HepG2 (cell line): Measurements from ENCODE around the gene FAM161A. TPM values are rescaled to one million over a fixed set of nuclear protein-coding genes. Genes with fewer than 3 reads are reported as not detected.

Source experiments
- CBFB ChIP-seq: sonication (generic); formaldehyde crosslinking; IDR thresholded peaks from 2 replicates; pipeline ENCODE4 v1.4.0; 2020; ENCODE audit warnings: missing genetic modification reagents
- CC2D1A ChIP-seq: sonication (generic); formaldehyde crosslinking; IDR thresholded peaks from 2 replicates; pipeline ENCODE4 v1.8.1; 2023; ENCODE audit warnings: mild to moderate bottlenecking, missing genetic modification reagents
- CREB1 ChIP-seq, 2 experiments: fragments of 450-650 bp in 1 of 2; IDR thresholded peaks; 2 replicates each; pipeline ENCODE4 v1.6.1; 2016 to 2017; ENCODE audit warnings: control low read depth in 1 of 2, mild to moderate bottlenecking in 1 of 2, missing compliant biosample characterization in 1 of 2, missing genetic modification characterization in 1 of 2
- EHMT2 ChIP-seq: fragments of 200-600 bp; sonication (generic); IDR thresholded peaks from 2 replicates; pipeline ENCODE4 v1.7.0; 2017; ENCODE audit warnings: antibody characterized with exemption, low read depth, low read length, borderline replicate concordance
- GATAD2A ChIP-seq: IDR thresholded peaks from 2 replicates; pipeline ENCODE4 v1.6.1; 2016
- HNRNPLL ChIP-seq: fragments of 200-400 bp; formaldehyde crosslinking; IDR thresholded peaks from 2 replicates; pipeline ENCODE4 v1.6.1; 2017; ENCODE audit warnings: mild to moderate bottlenecking, low read depth, low read length; ENCODE audit not compliant: poor library complexity, severe bottlenecking
- JARID2 ChIP-seq: sonication (generic); formaldehyde crosslinking; IDR thresholded peaks from 2 replicates; pipeline ENCODE4 v1.8.1; 2023; ENCODE audit warnings: missing genetic modification reagents, inconsistent platforms; ENCODE audit not compliant: insufficient replicate concordance
- JUN ChIP-seq: sonication (generic); formaldehyde crosslinking; IDR thresholded peaks from 2 replicates; pipeline ENCODE4 v1.4.0; 2020; ENCODE audit warnings: mild to moderate bottlenecking, missing genetic modification reagents
- KDM5A ChIP-seq: fragments of 200-600 bp; sonication (generic); IDR thresholded peaks from 2 replicates; pipeline ENCODE4 v1.7.0; 2018; ENCODE audit warnings: antibody characterized with exemption, mild to moderate bottlenecking, low read length, borderline replicate concordance
- NFE2L2 ChIP-seq: fragments of 150-350 bp; IDR thresholded peaks from 2 replicates; pipeline ENCODE4 v1.6.1; 2014; ENCODE audit warnings: low read length
- RELA ChIP-seq: sonication (generic); formaldehyde crosslinking; IDR thresholded peaks from 2 replicates; pipeline ENCODE4 v1.4.0; 2020; ENCODE audit warnings: missing genetic modification reagents
- SNAPC2 ChIP-seq: sonication (generic); formaldehyde crosslinking; IDR thresholded peaks from 2 replicates; pipeline ENCODE4 v1.8.1; 2022; ENCODE audit warnings: mild to moderate bottlenecking, missing genetic modification reagents
- SOX13 ChIP-seq, 3 experiments: fragments of 450-650 bp in 1 of 3; sonication (generic) in 1 of 3; formaldehyde crosslinking in 1 of 3; IDR thresholded peaks in 2 of 3; conservative IDR thresholded peaks in 1 of 3; 2 replicates each; pipeline versions ENCODE4 v1.5.0 to v1.6.1; 2016 to 2020; ENCODE audit warnings: antibody characterized with exemption in 1 of 3, mild to moderate bottlenecking in 1 of 3, missing compliant biosample characterization in 1 of 3, missing genetic modification reagents in 1 of 3, moderate library complexity in 1 of 3
- SOX5 ChIP-seq: IDR thresholded peaks from 2 replicates; pipeline ENCODE4 v1.6.1; 2016; ENCODE audit warnings: borderline replicate concordance
- TEAD3 ChIP-seq: optimal IDR thresholded peaks from 2 replicates; pipeline ENCODE3; 2016; ENCODE audit warnings: borderline replicate concordance
- THAP11 ChIP-seq: IDR thresholded peaks from 2 replicates; pipeline ENCODE4 v1.6.1; 2016; ENCODE audit warnings: missing biosample characterization, missing genetic modification reagents
- ZC3H13 ChIP-seq: sonication (generic); formaldehyde crosslinking; IDR thresholded peaks from 2 replicates; pipeline ENCODE4 v1.8.1; 2023; ENCODE audit warnings: mild to moderate bottlenecking, missing genetic modification reagents, moderate library complexity
- ZNF224 ChIP-seq: sonication (generic); formaldehyde crosslinking; IDR thresholded peaks from 2 replicates; pipeline ENCODE4 v1.5.0; 2020; ENCODE audit warnings: mild to moderate bottlenecking, missing genetic modification reagents
- ZNF772 ChIP-seq: sonication (generic); formaldehyde crosslinking; IDR thresholded peaks from 2 replicates; pipeline ENCODE4 v1.5.0; 2020; ENCODE audit warnings: mild to moderate bottlenecking, missing genetic modification reagents
- polyA plus RNA-seq, 8 experiments: library from polyadenylated mRNA; depleted of rRNA in 3 of 8; stranded (reverse) in 7 of 8; unstranded in 1 of 8; fragments of >200 nt; fragmentation: Illumina TruSeq in 4 of 8; extraction: Trizol in 4 of 8; gene quantifications; 2 replicates each; pipeline versions ENCODE4 v1.2.1 to v1.2.3, GENCODE V29; 2011 to 2016; ENCODE audit warnings: low read depth in 4 of 8, missing spikeins in 1 of 8, mixed read lengths in 1 of 8; ENCODE audit not compliant: insufficient read depth in 1 of 8
- total RNA-seq, 5 experiments: library from RNA; depleted of rRNA; stranded (reverse); fragments of >200 nt; fragmentation: Illumina TruSeq; extraction: Trizol; gene quantifications; 2 replicates each; pipeline ENCODE4 v1.2.3, GENCODE V29; 2016; ENCODE audit warnings: low read depth in 1 of 5
- TF ChIP-seq, protein P1 (sequence below): sonication (generic); formaldehyde crosslinking; IDR thresholded peaks from 2 replicates; pipeline ENCODE4 v1.4.0; 2020; ENCODE audit warnings: mild to moderate bottlenecking, missing genetic modification reagents, borderline replicate concordance
- TF ChIP-seq, protein P2 (sequence below): sonication (generic); formaldehyde crosslinking; conservative IDR thresholded peaks from 2 replicates; pipeline ENCODE4 v1.4.0; 2020; ENCODE audit warnings: mild to moderate bottlenecking, missing genetic modification reagents, moderate library complexity
- TF ChIP-seq, protein P3 (sequence below): sonication (generic); formaldehyde crosslinking; IDR thresholded peaks from 2 replicates; pipeline ENCODE4 v1.8.1; 2023; ENCODE audit warnings: mild to moderate bottlenecking, missing genetic modification reagents

FAM161A gene
- total and polyA plus RNA-seq, 2 of the 13 experiments (the other 11 are each of a cell fraction or from before 2014, with no cell fraction given), result 2.7 to 3.4 TPM

DNA sequence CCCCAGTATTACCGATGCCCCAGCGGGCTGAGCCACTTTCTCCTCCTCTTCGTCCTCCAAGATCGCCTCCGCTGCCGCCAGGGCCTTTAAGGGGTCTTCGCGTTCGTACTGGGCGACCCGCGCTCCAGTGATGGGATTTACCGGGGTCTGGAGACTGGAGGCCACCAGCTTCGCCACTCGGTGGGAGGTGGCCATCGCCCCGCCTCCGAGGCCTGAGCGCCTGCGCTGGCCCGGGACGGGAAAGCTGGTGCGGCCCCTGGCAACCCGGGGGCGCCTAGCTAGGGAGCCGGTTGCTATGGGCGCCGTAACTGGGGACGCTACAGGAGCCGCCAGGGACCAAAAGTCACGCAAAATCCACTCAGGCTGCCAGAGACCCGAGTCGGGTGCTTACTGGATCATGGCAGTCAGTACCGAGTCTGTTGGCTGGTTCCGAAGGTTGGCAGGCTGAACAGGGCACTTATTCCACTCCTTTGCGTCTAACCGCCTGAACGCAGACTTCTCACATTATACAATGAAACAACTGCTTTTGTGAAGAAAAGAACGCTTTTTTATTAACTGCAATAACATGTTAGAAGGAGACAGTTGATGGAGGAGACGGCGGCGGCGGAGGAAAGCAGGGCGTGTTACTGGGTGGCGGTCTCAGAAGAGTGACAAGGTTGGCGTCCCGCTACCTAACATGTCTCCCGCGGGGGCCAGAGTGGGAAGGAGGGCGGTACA lies at the start of gene FAM161A (continued):
- TF ChIP-seq HNRNPLL, result peak; percentile 77
- TF ChIP-seq ZNF224 (CRISPR knock-in tag), result peak; percentile 85; the same call in 1 of the 2 replicates
- TF ChIP-seq GATAD2A, result no peak; the same call in 1 of the 2 replicates
- TF ChIP-seq THAP11 (CRISPR knock-in tag), result peak; percentile 63; the same call in 1 of the 2 replicates
- 0 out of 2 replicates have a peak, but pooled peaks have one; percentile 46 for TF ChIP-seq CC2D1A (CRISPR knock-in tag)
- TF ChIP-seq ZC3H13 (CRISPR knock-in tag), result peak; percentile 85; the same call in 1 of the 2 replicates
- TF ChIP-seq KDM5A, result peak; percentile 89; the same call in 1 of the 2 replicates
- TF ChIP-seq, protein P1, sequence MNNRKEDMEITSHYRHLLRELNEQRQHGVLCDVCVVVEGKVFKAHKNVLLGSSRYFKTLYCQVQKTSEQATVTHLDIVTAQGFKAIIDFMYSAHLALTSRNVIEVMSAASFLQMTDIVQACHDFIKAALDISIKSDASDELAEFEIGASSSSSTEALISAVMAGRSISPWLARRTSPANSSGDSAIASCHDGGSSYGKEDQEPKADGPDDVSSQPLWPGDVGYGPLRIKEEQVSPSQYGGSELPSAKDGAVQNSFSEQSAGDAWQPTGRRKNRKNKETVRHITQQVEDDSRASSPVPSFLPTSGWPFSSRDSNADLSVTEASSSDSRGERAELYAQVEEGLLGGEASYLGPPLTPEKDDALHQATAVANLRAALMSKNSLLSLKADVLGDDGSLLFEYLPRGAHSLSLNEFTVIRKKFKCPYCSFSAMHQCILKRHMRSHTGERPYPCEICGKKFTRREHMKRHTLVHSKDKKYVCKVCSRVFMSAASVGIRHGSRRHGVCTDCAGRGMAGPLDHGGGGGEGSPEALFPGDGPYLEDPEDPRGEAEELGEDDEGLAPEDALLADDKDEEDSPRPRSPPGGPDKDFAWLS (CRISPR knock-in tag), result 0 out of 2 replicates have a peak, but pooled peaks have one; percentile 75
- TF ChIP-seq CBFB (CRISPR knock-in tag), result 0 out of 2 replicates have a peak, but pooled peaks have one; percentile 53
- no peak for TF ChIP-seq SOX13 (IDR thresholded peaks at IDR 0.05)
- TF ChIP-seq SOX13 (CRISPR knock-in tag; conservative IDR thresholded peaks at IDR 0.05 in 1 of 2, IDR thresholded peaks at IDR 0.05 in 1 of 2), result peak in 1 of 2 experiments; percentile 11; a peak in 1 of 4 replicates
- TF ChIP-seq, protein P2, sequence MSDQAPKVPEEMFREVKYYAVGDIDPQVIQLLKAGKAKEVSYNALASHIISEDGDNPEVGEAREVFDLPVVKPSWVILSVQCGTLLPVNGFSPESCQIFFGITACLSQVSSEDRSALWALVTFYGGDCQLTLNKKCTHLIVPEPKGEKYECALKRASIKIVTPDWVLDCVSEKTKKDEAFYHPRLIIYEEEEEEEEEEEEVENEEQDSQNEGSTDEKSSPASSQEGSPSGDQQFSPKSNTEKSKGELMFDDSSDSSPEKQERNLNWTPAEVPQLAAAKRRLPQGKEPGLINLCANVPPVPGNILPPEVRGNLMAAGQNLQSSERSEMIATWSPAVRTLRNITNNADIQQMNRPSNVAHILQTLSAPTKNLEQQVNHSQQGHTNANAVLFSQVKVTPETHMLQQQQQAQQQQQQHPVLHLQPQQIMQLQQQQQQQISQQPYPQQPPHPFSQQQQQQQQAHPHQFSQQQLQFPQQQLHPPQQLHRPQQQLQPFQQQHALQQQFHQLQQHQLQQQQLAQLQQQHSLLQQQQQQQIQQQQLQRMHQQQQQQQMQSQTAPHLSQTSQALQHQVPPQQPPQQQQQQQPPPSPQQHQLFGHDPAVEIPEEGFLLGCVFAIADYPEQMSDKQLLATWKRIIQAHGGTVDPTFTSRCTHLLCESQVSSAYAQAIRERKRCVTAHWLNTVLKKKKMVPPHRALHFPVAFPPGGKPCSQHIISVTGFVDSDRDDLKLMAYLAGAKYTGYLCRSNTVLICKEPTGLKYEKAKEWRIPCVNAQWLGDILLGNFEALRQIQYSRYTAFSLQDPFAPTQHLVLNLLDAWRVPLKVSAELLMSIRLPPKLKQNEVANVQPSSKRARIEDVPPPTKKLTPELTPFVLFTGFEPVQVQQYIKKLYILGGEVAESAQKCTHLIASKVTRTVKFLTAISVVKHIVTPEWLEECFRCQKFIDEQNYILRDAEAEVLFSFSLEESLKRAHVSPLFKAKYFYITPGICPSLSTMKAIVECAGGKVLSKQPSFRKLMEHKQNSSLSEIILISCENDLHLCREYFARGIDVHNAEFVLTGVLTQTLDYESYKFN (CRISPR knock-in tag), result peak; percentile 24; the same call in 1 of the 2 replicates
- peak; percentile 47 for TF ChIP-seq ZNF772 (CRISPR knock-in tag)
- no peak for TF ChIP-seq EHMT2
- no peak for TF ChIP-seq JUN (CRISPR knock-in tag)
- peak; percentile 45 for TF ChIP-seq SOX5
- peak; percentile 84 for TF ChIP-seq RELA (CRISPR knock-in tag)
- no peak for TF ChIP-seq NFE2L2
- peak; percentile 44 for TF ChIP-seq TEAD3 (CRISPR knock-in tag)
- TF ChIP-seq, protein P3, sequence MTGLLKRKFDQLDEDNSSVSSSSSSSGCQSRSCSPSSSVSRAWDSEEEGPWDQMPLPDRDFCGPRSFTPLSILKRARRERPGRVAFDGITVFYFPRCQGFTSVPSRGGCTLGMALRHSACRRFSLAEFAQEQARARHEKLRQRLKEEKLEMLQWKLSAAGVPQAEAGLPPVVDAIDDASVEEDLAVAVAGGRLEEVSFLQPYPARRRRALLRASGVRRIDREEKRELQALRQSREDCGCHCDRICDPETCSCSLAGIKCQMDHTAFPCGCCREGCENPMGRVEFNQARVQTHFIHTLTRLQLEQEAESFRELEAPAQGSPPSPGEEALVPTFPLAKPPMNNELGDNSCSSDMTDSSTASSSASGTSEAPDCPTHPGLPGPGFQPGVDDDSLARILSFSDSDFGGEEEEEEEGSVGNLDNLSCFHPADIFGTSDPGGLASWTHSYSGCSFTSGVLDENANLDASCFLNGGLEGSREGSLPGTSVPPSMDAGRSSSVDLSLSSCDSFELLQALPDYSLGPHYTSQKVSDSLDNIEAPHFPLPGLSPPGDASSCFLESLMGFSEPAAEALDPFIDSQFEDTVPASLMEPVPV (CRISPR knock-in tag), result peak; percentile 82; the same call in 1 of the 2 replicates
- TF ChIP-seq SNAPC2 (CRISPR knock-in tag), result peak; percentile 49; the same call in 1 of the 2 replicates
- TF ChIP-seq JARID2 (CRISPR knock-in tag), result peak; percentile 57
- TF ChIP-seq CREB1 (IDR thresholded peaks at IDR 0.05), result no peak
- TF ChIP-seq CREB1 (CRISPR knock-in tag; IDR thresholded peaks at IDR 0.05), result no peak; the same call in none of the 2 replicates
